ENCODE results near the gene ABHD5. TPM values are rescaled to one million over a fixed set of nuclear protein-coding genes. Genes with fewer than 3 reads are reported as not detected.

The ABHD5 gene
- total RNA-seq, 4 donors from 2014 or later = 39.4 to 310 (median 164) TPM

- no peak for TF ChIP-seq CTCF (IDR thresholded peaks at IDR 0.05)
- no peak for ATAC-seq (ENCODE audit: low FRiP score)
- no peak for DNase-seq (ENCODE audit: low spot score)
These were observed 2.5 kb upstream of the ABHD5 start for GRCh38 chr3:43688245-43688650.

DNA sequence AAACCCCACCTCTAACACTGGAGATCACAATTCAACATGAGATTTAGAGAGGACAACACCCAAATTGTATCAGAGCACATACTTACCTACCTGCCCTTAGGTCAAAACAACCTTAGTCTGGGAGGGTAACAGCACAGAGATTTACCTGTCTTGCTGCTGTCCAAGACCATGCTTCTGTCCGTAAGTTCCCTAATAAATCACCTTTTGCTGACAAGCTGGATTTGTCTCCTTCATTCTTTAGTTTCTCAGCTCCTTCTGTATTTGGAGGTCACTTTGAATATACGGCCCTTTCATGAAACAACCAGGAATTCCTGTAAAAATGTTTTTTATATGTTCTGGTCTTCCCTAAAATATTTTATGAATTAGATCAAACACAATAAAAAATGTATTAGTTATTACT is 1.6 kb upstream of the ABHD5 start:
- no peak for DNase-seq (ENCODE audit: low spot score)
- no peak for ATAC-seq (ENCODE audit: low FRiP score)
- TF ChIP-seq CTCF (IDR thresholded peaks at IDR 0.05) = no peak

DNA sequence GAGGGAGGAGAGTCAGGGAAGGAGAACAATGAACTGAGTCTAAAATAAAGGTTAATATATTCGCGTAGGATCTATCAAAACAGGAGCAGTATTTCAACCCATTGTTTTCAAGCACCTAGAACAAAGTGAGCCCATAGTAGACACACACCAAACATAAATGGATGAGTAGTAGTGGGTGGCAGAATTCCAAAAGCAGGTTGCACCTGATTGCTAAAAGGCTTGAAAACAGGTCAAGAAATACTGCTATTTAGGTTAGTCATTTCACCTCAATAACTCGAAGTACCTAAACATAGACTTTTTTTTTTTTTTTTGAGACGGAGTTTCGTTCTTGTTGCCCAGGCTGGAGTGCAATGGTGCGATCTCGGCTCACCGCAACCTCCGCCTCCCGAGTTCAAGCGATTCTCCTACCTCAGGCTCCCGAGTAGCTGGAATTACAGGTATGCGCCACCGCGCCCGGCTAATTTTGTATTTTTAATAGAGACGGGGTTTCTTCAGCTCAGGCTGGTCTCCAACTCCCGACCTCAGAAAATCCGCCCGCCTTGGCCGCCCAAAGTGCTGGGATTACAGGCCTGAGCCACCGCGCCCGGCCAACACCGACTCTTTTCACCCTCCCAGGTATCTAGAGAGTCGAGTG is 855 bp upstream of the ABHD5 start:
- TF ChIP-seq CTCF (IDR thresholded peaks at IDR 0.05) = no peak
- ATAC-seq (ENCODE audit: low FRiP score) (no peak), DNase-seq (ENCODE audit: low spot score) (no peak)

- ATAC-seq (ENCODE audit: low FRiP score) (peak; percentile 73), DNase-seq (ENCODE audit: low spot score) (peak; percentile 51)
- TF ChIP-seq CTCF (IDR thresholded peaks at IDR 0.05) = peak in 1 of 3 donors; percentile 1
These were observed 620 bp downstream of the ABHD5 start for GRCh38 chr3:43691120-43691995.

- TF ChIP-seq CTCF (IDR thresholded peaks at IDR 0.05) = no peak
- ATAC-seq (ENCODE audit: low FRiP score) = no peak
- DNase-seq (ENCODE audit: low spot score) = no peak
These were observed 1.5 kb downstream of the ABHD5 start for GRCh38 chr3:43692085-43692855.

- TF ChIP-seq CTCF (IDR thresholded peaks at IDR 0.05) = no peak
- ATAC-seq (ENCODE audit: low FRiP score) = no peak
- DNase-seq (ENCODE audit: low spot score) = no peak
These were observed 2.2 kb downstream of the ABHD5 start for GRCh38 chr3:43692971-43693370.

Measured in omental fat pad (tissue), 4 donors.